Hepatocyte (in vitro differentiated cells): ENCODE data around the gene MEG3.

Source experiments
- EZH2 ChIP-seq: fragments of 200-600 bp; sonication (generic); IDR thresholded peaks from 2 replicates; pipeline ENCODE4 v1.6.1; 2016; ENCODE audit warnings: antibody characterized with exemption, mild to moderate bottlenecking, borderline replicate concordance
- EZH2phosphoT487 ChIP-seq: fragments of 200-600 bp; sonication (generic); IDR thresholded peaks from one replicate; pipeline ENCODE4 v1.6.1; 2018; ENCODE audit warnings: antibody characterized with exemption, mild to moderate bottlenecking, low read depth, moderate library complexity; ENCODE audit not compliant: unreplicated experiment, severe bottlenecking
- TF ChIP-seq, protein P1 (sequence below): fragments of 200-600 bp; sonication (generic); IDR thresholded peaks from 2 replicates; pipeline ENCODE4 v1.5.1; 2016; ENCODE audit warnings: antibody characterized with exemption, mild to moderate bottlenecking; ENCODE audit not compliant: poor library complexity

DNA sequence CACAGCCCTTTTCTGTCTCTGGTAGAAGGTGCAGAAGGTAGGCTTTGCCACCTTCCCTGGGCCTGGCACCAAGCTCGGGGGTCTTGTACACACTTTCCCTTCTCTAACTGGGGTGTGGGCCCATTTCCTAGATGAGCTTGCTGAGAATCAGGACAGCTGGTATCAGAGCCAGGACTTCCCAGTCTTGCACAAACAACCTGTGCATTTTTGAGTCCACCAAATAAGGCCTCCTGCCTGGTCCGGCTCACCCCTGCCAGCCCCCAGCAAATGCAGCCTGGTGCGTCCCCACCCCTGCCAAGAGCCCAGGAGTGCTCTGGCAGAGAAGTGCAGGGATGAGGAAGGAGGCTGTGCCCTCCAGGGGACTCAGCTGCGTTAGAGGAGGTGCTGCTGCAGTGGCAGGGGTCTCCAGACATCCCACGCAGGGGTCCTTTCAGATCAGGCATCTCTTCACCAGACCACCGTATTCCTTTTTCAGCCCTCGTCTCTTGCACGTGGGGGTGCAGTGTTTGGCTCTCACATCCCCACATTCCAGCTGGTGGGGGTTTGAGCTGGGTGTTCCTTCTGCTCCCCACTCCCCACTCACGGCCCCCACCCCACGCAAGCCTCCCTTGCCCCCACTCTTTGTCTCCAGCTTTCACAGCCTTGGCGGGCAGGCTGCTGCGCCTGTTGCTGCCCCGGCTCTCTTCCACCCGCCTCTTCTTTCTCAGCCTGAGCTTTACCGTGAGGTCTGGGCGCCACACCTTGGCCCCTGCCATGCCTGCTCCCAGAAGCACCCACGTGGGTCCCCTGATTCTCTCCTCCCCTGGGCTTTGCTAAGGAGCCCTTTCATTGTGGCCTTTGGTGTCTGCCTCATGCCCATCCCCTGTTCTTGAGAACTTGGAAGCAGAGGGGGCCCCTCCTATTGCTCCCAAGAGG, 32.3 kb downstream of the MEG3 start:
- TF ChIP-seq, protein P1, sequence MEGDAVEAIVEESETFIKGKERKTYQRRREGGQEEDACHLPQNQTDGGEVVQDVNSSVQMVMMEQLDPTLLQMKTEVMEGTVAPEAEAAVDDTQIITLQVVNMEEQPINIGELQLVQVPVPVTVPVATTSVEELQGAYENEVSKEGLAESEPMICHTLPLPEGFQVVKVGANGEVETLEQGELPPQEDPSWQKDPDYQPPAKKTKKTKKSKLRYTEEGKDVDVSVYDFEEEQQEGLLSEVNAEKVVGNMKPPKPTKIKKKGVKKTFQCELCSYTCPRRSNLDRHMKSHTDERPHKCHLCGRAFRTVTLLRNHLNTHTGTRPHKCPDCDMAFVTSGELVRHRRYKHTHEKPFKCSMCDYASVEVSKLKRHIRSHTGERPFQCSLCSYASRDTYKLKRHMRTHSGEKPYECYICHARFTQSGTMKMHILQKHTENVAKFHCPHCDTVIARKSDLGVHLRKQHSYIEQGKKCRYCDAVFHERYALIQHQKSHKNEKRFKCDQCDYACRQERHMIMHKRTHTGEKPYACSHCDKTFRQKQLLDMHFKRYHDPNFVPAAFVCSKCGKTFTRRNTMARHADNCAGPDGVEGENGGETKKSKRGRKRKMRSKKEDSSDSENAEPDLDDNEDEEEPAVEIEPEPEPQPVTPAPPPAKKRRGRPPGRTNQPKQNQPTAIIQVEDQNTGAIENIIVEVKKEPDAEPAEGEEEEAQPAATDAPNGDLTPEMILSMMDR, result no peak
- TF ChIP-seq EZH2, result no peak
- no peak for TF ChIP-seq EZH2phosphoT487
